Suprapubic skin (tissue), 4 donors: Measurements from ENCODE around the gene SLC39A6.

Source experiments
- CTCF ChIP-seq, 2 donors: fragments of 200-600 bp in 1 of 2; fragments of 450-650 bp in 1 of 2; sonication (generic) in 1 of 2; IDR thresholded peaks; one replicate each; pipeline ENCODE4 v1.5.1; 2016 to 2019; ENCODE audit warnings: antibody characterized with exemption in 2 of 2, mild to moderate bottlenecking in 1 of 2, moderate library complexity in 1 of 2
- EP300 ChIP-seq: sonication (generic); formaldehyde crosslinking; IDR thresholded peaks from one replicate; pipeline ENCODE4 v1.6.1; 2017; ENCODE audit warnings: antibody characterized with exemption
- POLR2A ChIP-seq, 2 donors: fragments of 450-650 bp; IDR thresholded peaks; one replicate each; pipeline ENCODE4 v1.6.1; 2017; ENCODE audit warnings: antibody characterized with exemption in 2 of 2, mild to moderate bottlenecking in 2 of 2, moderate library complexity in 2 of 2
- POLR2AphosphoS5 ChIP-seq, 3 donors: sonication (generic); formaldehyde crosslinking; IDR thresholded peaks; one replicate each; pipeline ENCODE4 v1.6.1; 2017; ENCODE audit warnings: antibody characterized with exemption in 3 of 3

- no peak for TF ChIP-seq CTCF (IDR thresholded peaks at IDR 0.05)
- TF ChIP-seq POLR2A (IDR thresholded peaks at IDR 0.05) = no peak
- TF ChIP-seq EP300 = no peak
- TF ChIP-seq POLR2AphosphoS5 (IDR thresholded peaks at IDR 0.05) = no peak
Observed at GRCh38 chr18:36175481-36175880, 46.3 kb upstream of the SLC39A6 start.
